ENCODE data around the gene DAAM2.

DNA sequence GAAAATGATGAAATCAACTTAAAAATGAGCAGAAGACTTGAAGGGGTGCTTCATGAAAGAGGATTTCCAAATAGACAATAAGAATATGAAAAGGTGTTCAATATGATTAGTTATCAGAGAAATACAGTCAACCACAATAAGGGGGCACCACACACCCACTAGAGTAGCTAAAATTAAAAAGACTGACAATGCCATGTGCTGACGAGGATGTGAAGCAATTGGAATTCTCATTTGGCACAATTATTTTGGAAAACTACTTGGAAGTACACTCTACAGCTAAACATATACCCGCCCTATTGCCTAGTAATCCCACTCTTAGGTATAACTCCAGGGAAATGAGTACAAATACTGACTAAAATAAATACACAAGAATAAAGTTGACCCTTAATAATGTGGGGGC, 97.1 kb downstream of the DAAM2 start:
- TF ChIP-seq CTCF (conservative IDR thresholded peaks at IDR 0.05; ENCODE audit: low read length) = 0 out of 2 replicates have a peak, but pooled peaks have one; percentile 10
- TF ChIP-seq EZH2phosphoT487 (IDR thresholded peaks at IDR 0.05; ENCODE audit: borderline replicate concordance) = no peak

Data from Loucy (cell line).